HAP-1 (cell line): ENCODE measurements around the gene DUOX2.
"Not testable (repeated sequence)": the region's sequence is repeated elsewhere in the genome, so short reads cannot be mapped to it uniquely, and the experiment has no call there.

ENCODE experiments used
- DNase-seq, 2 experiments: peaks; one replicate each; pipeline ENCODE4 v3.0.0-alpha.2; 2016 to 2020; ENCODE audit warnings: low spot score in 2 of 2
- H3K27me3 ChIP-seq: fragments of 250-450 bp; sonication (Bioruptor Pico); 2 replicates; pipeline ENCODE4 v1.5.1; 2020; ENCODE audit warnings: low read depth, mild to moderate bottlenecking, moderate library complexity
- H3K36me3 ChIP-seq: fragments of 250-450 bp; sonication (Bioruptor Pico); replicated peaks from 2 replicates; pipeline ENCODE4 v1.5.1; 2020; ENCODE audit warnings: mild to moderate bottlenecking
- H3K4me1 ChIP-seq: fragments of 250-450 bp; sonication (Bioruptor Pico); 2 replicates; pipeline ENCODE4 v1.5.1; 2020; ENCODE audit warnings: mild to moderate bottlenecking
- H3K4me3 ChIP-seq: fragments of 250-450 bp; sonication (Bioruptor Pico); 2 replicates; pipeline ENCODE4 v1.5.1; 2020; ENCODE audit warnings: mild to moderate bottlenecking, moderate library complexity
- H3K9me3 ChIP-seq: fragments of 250-450 bp; sonication (Bioruptor Pico); 2 replicates; pipeline ENCODE4 v1.5.1; 2020; ENCODE audit warnings: mild to moderate bottlenecking, moderate library complexity
- in situ Hi-C: fragments of 300-500 bp; cut with MboI; formaldehyde crosslinking; loops from 3 replicates; pipeline ENCODE4 v1.14.3; 2020; ENCODE audit warnings: low sequenced_read_pairs, inconsistent platforms, mixed read lengths

DUOX2 gene

DNA sequence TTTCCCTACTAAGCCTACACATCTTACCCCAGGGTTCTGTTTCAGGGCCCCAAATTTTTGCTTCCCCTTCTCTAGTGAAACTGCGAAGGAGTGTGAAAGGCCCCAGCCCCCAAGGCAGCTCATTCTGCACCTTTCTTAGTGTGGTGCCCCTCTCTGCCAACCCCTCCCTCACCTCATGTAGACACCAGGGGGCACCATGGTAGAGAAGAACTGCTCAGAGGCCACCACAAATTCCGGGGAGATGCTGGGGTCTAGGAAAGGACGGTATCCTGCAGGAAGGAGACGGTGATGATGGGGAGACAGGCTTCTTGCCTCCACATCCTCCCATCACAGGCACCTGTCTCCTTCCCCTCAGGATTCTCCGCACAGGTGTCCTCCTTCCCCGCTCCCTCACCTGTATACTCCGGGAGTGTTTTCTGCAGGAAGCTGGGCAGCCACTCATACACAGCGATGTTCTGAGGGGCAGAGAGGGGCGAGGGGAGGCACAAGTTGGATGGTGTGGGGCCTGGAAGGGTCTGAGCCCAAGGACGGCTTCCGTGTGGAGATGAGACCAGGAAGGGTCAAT, 3.6 kb downstream of the DUOX2 start:
- peaks cover 34% of the 10 kb centered on the region for H3K27me3 ChIP-seq

GRCh38 chr15:45107941-45108630, 5.9 kb downstream of the DUOX2 start:
- no peak for DNase-seq
- Histone ChIP-seq H3K36me3 (no peaks in the 10 kb centered on the region), H3K4me3 (no peak overlapping the region), H3K9me3 (no peaks in the 10 kb centered on the region), H3K27me3 (peaks cover 14% of the 10 kb centered on the region), H3K4me1 (no peaks in the 10 kb centered on the region)
- in situ Hi-C loops = no loop called here

More for the DNA sequence above, 3.6 kb downstream of the DUOX2 start:
- DNase-seq = no peak
- Histone ChIP-seq H3K9me3 (no peaks in the 10 kb centered on the region), H3K36me3 (no peaks in the 10 kb centered on the region), H3K4me1 (no peaks in the 10 kb centered on the region), H3K4me3 (no peak overlapping the region)
- in situ Hi-C loops = no loop called here

GRCh38 chr15:45106002-45106790, 7.8 kb downstream of the DUOX2 start:
- Histone ChIP-seq H3K9me3 (no peaks in the 10 kb centered on the region), H3K4me1 (no peaks in the 10 kb centered on the region), H3K27me3 (no peaks in the 10 kb centered on the region), H3K4me3 (no peak overlapping the region), H3K36me3 (no peaks in the 10 kb centered on the region)
- DNase-seq = no peak
- in situ Hi-C loops = no loop called here

DNA sequence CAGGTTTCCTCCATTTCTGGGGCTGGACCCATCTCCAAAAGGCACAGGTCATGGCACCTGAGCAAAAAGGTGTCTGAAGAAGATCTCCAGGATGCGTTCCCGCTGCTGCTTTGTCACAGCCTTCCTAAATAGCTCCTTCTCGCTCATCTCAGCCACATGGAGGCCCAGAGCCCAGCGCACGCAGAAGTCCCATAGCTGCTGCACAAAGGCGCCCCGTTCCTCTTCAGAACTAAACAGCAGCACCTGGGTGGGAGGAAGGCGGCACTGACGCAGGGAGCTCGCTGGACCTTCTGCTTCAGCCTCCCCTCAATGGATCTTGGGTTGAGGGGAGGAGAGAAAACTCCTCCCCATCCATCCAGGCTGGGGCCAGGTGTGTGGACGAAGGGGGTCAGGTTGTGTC, 8.4 kb downstream of the DUOX2 start:
- Histone ChIP-seq H3K36me3 (no peaks in the 10 kb centered on the region), H3K9me3 (no peaks in the 10 kb centered on the region), H3K27me3 (no peaks in the 10 kb centered on the region), H3K4me3 (no peak overlapping the region), H3K4me1 (no peaks in the 10 kb centered on the region)
- in situ Hi-C loops = no loop called here
- DNase-seq = no peak

GRCh38 chr15:45104170-45104569, 9.8 kb downstream of the DUOX2 start:
- H3K4me1 ChIP-seq, H3K9me3 ChIP-seq, H3K36me3 ChIP-seq, DNase-seq, H3K27me3 ChIP-seq, in situ Hi-C loops, H3K4me3 ChIP-seq: not testable (repeated sequence)

DNA sequence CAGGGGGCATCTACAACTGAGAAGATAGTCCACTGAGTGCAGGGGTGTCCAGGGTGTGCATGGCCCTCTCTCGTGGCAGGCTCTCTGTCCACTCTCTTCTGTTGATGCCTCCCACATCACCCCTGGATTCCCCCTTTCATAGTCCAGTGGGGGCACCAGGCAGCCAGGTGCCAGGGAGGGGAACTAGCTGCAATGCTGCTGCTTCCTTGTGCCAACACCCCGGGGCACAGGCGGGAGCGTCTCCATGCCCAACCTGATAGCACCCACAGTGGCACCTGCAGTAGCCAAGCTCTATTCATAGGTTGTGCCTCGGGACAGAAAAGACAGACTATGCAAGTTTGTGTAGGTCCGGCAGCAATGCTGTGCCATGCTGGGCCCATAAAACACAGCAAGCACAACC, 11.7 kb downstream of the DUOX2 start:
- in situ Hi-C loops = no loop called here
- Histone ChIP-seq H3K36me3 (no peaks in the 10 kb centered on the region), H3K27me3 (no peaks in the 10 kb centered on the region), H3K4me1 (no peaks in the 10 kb centered on the region), H3K9me3 (no peaks in the 10 kb centered on the region), H3K4me3 (no peak overlapping the region)
- no peak for DNase-seq

- H3K27me3 ChIP-seq = no peaks in the 10 kb centered on the region
- in situ Hi-C loops = no loop called here
- no peak overlapping the region for H3K4me3 ChIP-seq
- no peaks in the 10 kb centered on the region for H3K4me1 ChIP-seq
- no peaks in the 10 kb centered on the region for H3K36me3 ChIP-seq
- H3K9me3 ChIP-seq = no peaks in the 10 kb centered on the region
- DNase-seq = no peak
Observed at GRCh38 chr15:45101749-45102148, 12.2 kb downstream of the DUOX2 start.

GRCh38 chr15:45100884-45101625, 12.9 kb downstream of the DUOX2 start:
- DNase-seq = no peak
- H3K4me1 ChIP-seq = no peaks in the 10 kb centered on the region
- no peaks in the 10 kb centered on the region for H3K36me3 ChIP-seq
- no peaks in the 10 kb centered on the region for H3K27me3 ChIP-seq
- in situ Hi-C loops = no loop called here
- H3K4me3 ChIP-seq = no peak overlapping the region
- no peaks in the 10 kb centered on the region for H3K9me3 ChIP-seq

GRCh38 chr15:45099549-45100165, 14.3 kb downstream of the DUOX2 start:
- in situ Hi-C loops = no loop called here

GRCh38 chr15:45097466-45097865, 16.5 kb downstream of the DUOX2 start:
- no peak for DNase-seq
- H3K4me1 ChIP-seq = no peaks in the 10 kb centered on the region
- no peak overlapping the region for H3K4me3 ChIP-seq
- no peaks in the 10 kb centered on the region for H3K27me3 ChIP-seq
- H3K36me3 ChIP-seq = no peaks in the 10 kb centered on the region
- H3K9me3 ChIP-seq = no peaks in the 10 kb centered on the region
- in situ Hi-C loops = no loop called here

More at GRCh38 chr15:45099549-45100165, 14.3 kb downstream of the DUOX2 start:
- H3K27me3 ChIP-seq = no peaks in the 10 kb centered on the region
- no peak overlapping the region for H3K4me3 ChIP-seq
- H3K9me3 ChIP-seq = no peaks in the 10 kb centered on the region
- no peak for DNase-seq
- no peaks in the 10 kb centered on the region for H3K36me3 ChIP-seq
- H3K4me1 ChIP-seq = no peaks in the 10 kb centered on the region

DNA sequence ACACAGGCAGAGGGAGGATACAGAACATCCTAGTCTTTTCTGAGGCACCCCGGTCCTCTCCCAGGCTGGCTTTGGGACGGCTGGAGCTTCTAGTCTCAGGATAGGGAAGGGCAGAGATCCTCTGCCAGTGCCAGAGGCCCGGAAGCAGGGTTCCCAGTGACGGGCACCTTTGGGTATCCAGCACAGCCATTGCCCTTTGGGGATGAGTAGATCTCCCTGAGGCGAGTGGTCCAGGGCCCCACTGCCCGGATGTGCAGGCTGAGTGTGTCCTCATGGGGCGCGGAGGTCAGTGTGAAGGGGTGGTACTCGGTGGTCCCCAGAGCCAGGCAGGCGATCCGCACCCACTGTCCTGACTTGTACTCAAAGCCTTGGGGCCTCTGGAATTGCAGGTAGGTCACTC, 18.3 kb downstream of the DUOX2 start:
- no peaks in the 10 kb centered on the region for H3K9me3 ChIP-seq
- in situ Hi-C loops = no loop called here
- H3K4me3 ChIP-seq = no peak overlapping the region
- H3K4me1 ChIP-seq = no peaks in the 10 kb centered on the region
- no peak for DNase-seq
- peaks cover 8% of the 10 kb centered on the region for H3K27me3 ChIP-seq
- H3K36me3 ChIP-seq = no peaks in the 10 kb centered on the region

- DNase-seq = no peak
- H3K4me1 ChIP-seq = no peaks in the 10 kb centered on the region
- no peaks in the 10 kb centered on the region for H3K36me3 ChIP-seq
- no peak overlapping the region for H3K4me3 ChIP-seq
- in situ Hi-C loops = no loop called here
- H3K9me3 ChIP-seq = no peaks in the 10 kb centered on the region
- H3K27me3 ChIP-seq = peaks cover 12% of the 10 kb centered on the region
Observed at GRCh38 chr15:45094358-45094730, 19.6 kb downstream of the DUOX2 start.

DNA sequence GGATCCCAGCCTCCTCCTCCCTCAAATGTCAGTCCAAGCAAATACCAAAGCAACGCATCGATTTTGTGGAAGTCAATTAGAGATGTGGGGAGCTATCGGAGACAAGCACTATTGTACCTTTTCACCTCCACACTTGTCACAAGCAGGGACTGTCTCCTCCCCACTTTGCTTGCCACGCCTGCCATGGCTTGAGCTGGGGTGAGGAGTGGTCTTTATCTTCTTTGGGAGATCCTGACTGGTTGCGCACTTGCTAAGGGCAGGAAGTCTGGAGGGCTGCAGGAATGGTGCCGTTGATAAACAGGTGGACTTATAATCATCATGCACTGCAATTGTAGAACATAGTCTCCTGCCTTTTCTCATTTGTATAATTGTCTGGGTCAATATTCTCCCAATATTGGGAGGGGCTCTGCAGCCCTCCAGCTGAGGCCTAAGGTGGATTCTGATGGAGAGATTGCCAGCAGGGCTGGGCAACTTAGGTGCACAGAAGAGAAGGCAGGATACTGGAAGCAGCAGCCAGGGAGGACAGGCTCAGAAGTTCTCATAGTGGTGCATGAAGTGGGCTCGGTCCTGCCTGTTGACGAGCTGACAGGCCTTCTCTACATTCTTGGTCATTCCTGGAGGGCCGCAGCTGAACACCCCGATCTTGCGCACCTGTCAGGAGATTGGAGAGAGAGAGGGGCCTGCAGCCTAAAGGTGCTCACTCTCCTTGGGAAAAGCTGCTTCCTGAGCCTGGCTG, 20.2 kb downstream of the DUOX2 start:
- DNase-seq = no peak
- in situ Hi-C loops = no loop called here
- no peaks in the 10 kb centered on the region for H3K36me3 ChIP-seq
- no peaks in the 10 kb centered on the region for H3K9me3 ChIP-seq
- peaks cover 12% of the 10 kb centered on the region for H3K27me3 ChIP-seq
- H3K4me3 ChIP-seq = no peak overlapping the region
- no peaks in the 10 kb centered on the region for H3K4me1 ChIP-seq
